GM19043 (cell line): ENCODE results near the gene MYOZ2.
"Not testable (repeated sequence)": the region's sequence is repeated elsewhere in the genome, so short reads cannot be mapped to it uniquely, and the experiment has no call there.

ENCODE experiments used
- ATAC-seq: cut with Tn5 transposase; IDR thresholded peaks from one replicate; pipeline ENCODE4 v1.9.1; 2021; ENCODE audit warnings: low read depth; ENCODE audit not compliant: unreplicated experiment

The MYOZ2 gene

DNA sequence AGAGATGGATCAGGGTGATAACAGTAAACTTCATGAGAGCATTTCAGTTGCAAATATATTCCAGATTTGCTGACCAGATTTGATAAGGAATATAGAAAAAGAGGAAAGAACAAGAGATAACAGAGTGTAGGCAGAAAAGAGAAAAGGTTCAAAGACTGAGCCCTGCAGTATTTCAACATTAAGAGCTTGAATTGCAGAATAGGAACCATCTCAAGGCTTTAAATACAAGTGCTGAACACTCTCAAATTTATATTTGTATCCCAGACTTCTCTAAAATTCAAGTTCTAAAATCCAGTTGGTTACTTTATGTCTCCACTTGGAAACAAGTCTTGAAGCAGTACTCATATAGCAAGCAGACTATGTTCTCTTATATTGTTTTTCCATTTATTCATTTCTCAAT, 9.7 kb upstream of the MYOZ2 start:
- no peak for ATAC-seq

DNA sequence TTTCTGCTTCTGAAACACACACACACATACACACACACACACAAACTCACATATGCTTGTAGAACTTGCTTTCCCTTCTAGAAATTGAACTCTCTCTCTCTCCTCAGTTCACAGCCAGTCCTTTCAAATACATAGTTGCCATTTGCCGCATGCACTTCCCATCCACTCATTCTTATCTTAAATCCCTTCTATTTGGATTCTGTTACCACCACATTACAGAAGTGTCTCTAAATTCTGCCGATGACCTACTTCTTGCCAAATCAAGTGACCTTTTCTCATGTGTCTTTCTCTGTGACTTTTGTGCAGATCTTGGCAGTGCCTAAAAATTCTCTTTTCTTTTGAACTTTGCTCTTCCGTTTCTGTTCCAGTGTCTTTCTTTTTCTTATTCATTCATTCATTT, 7.5 kb upstream of the MYOZ2 start:
- ATAC-seq, result no peak

DNA sequence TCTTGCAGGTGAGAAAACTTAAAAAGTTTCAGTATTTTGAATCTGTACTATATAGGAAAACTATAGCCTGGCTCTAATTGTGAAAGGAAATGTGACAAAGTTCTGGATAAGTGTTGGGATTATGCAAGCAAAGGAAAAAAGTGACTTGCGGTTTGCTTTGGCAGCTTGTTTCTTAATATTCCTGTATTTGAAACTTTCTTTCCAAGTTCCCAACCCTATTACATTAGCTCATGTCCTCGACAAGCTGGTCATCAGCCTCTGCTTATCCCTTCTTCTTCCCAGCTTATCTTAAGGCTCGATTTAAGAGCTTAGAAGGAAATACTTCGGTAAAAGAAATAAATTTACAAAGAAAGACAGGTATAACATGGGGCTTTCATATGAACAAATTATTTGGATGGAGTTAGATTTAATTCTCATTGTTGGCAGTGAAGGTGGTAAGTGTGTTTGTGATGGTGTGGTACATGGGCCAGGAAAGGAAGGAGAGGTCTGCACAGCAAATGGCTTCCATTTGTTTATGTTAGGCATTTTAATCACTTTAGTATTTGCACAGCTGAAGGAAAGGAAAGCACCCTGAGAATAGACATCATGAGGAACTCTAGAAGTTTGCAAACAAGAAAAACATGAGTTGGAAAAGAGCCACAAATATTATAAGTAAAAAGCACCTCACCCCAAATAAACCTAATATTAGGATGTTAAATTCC, 5.1 kb upstream of the MYOZ2 start:
- no peak for ATAC-seq

DNA sequence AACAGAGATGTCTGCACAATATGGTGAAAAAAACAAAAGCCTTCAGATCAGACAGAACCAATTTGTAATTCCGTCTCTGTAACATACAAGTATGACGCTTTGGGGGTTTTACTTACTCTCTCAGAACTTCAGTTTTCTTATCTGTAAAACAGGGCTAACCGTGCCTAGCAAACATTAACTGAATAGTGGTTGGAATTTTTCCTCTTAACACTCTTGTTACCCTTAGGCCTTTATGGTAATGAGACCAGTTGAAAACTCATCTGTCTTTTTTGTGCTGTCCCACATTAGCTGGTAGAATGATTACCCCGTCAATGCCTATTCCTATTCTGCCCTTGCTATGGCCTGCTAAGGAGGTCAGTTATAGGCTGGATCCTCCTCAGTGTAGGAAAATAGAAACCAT, 4.5 kb upstream of the MYOZ2 start:
- ATAC-seq, result no peak

DNA sequence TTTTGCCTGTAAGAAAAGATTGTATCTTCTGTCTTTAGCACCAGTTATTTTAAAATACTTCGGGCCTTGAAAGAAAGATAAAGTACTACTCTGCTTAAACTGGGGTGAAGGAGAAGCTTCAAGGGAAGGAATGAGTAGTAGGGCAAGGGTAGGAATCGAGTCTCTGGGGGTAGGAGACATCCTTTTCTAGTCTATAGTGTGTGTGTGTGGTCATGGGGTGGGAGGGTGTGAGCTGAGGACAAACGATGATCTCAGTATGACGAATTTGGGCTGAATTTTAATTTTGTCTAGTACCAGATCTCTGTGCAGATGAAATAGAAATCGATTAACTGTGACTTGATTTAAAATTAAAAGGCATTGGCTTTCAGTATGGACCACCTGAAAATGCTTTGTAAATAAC, 3.3 kb upstream of the MYOZ2 start:
- ATAC-seq, result no peak

DNA sequence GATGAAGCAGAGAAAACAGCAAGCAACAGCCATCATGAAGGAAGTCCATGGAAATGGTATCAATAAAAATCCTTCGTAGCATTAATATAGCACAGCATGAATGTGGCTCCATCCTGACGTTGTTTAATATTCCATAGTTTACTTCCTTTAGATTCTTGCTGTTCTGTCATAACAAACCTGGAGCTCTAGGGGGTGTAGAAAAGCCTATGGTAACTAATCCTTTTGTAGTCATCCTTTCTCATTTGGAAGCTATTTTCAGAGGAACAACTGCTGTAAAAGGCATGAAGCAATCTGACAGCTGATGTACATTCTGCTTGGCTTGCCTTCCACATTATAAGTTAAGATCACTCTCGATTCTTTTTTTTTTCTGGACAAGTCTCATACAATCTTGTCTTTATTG, 914 bp downstream of the MYOZ2 start:
- ATAC-seq, result no peak

DNA sequence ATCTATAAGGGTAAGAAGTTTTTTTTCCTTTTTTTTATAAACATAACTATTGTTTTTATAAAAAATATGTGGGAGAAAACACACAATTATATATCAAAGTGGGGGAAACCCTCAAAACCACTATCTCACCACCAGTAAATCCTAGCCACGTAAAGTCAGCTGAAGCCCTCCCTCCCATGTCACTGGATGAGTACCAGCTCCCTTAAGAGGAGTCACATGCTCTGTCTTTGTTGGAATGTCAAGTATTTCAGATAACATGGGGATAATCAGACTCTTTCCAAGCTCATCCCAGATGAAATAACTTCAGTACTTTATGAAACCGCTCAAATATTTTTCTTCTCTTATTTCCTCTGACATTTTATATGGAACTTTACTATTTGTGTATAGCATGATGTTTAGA, 2.4 kb downstream of the MYOZ2 start:
- ATAC-seq, result no peak

DNA sequence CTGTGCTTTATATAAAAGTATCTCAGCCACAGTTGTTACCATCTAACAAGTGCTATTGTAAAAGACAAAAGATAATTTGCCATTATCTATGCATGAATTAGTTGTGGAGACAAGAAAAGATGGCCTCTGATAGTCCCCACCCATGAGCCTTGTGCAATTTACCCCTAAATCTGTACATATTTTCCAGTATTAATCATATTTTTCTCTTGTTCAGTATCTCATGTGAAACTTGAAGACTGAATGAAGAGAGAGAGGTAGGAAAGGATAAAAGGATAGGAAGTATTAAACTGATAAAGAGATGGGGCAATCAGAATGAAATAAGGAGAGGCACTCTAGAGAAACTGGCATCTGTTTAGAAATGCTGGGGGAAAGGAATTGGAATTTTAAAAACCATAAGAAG, 3.7 kb downstream of the MYOZ2 start:
- no peak for ATAC-seq

DNA sequence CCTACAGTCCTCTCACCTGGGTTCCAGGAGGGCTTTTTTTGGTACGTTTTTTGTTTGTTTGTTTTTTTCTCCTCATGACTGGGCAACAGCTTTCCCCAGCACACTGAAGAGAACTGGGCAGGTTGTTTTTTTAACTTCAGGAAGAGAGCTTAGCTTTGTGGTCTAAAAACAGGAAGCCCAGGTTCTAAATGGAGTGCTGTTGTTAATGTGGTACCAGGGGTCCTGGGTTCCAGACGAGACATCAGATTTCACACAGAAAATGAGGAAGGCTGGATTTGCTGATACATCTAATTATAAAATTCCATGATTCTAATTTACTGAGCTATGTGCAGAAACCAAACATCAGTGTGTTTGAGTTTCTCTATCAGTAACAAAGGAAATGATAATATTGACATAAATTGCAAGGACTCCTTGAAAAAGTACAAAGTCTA, 4.2 kb downstream of the MYOZ2 start:
- no peak for ATAC-seq

DNA sequence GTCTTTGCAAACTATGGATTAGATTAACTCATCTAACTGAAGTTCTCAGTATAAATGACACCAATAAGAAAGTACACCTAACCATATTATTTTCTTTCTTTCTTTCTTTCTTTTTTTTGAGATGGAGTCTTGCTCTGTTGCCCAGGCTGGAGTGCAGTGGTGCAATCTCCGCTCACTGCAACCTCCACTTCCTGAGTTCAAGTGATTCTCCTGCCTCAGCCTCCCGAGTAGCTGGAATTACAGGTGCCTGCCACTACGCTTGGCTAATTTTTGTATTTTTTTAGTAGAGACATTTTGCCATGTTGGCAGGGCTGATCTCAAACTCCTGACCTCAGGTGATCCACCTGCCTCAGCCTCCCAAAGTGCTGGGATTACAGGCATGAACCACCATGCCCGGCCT, 5.7 kb downstream of the MYOZ2 start:
- ATAC-seq, result not testable (repeated sequence)

DNA sequence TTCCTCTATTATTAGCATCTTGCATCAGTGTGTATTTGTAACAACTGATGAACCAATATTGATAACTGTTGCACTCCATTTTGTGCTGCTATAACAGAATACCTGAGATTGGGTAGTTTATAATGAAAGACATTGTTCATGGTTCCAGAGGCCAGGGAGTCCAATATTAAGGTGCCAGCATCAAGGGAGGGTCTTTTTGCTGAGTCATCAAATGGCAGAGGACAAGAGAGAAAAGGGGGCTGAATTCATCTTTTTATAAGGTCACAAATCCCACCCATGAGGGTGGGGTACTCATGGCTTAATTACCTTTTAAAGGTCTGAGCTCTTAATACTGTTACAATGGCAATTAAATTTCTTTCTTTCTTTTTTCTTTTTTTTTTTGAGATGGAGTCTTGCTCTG, 7.2 kb downstream of the MYOZ2 start:
- ATAC-seq, result no peak

DNA sequence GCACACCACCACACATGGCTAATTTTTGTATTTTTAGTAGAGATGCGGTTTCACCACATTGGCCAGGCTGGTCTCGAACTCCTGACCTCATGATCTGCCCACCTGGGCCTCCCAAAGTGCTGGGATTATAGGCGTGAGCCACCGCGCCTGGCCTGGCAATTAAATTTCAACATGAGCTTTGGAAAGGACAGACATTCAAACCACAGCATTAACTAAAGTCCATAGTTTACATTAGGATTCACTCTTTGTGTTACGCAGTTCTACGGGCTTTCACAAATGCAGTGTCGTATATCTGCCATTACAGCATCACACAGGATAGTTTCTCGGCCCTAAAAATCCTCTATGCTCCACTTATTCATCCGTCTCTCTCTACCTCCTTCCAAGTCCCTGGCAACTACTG, 7.7 kb downstream of the MYOZ2 start:
- not testable (repeated sequence) for ATAC-seq

DNA sequence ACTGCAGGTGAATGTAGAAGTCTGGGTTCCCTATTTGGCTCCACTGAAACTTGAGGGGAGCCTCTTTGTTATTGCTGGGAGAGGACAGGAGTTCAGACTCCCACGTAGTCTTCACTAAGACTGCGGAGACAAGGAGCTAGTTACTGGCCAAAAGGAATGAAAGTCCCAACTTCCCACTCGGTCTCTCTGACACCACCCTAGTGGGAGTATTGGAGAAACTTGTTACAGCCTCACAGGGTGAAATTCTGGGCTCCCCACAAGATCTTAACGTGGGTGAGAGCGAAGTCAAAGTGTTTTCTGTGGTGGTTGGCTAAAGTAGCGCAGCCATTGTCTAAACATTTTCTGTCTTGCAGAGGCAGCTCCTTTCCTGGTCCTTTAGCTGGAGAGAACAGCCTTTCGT, 13.5 kb downstream of the MYOZ2 start:
- ATAC-seq, result no peak

DNA sequence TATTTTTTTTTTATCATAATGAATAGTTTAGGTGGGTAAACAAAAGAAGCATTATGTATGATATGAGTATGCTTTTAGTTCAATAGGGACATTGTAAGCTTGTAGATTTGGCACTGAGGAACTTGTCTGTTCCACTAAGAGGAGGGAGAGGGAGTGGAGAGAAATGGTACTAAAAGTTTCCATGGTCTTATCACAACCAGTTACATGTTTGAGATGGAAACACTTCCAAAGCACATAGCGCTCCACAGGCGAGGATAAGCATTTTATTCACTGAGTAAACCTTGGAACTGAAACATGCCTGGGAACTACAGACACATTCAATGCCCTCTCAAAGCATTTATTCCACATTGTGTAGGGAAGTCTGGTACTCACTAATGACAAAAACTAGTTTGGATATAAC, 15.5 kb downstream of the MYOZ2 start:
- ATAC-seq, result no peak

DNA sequence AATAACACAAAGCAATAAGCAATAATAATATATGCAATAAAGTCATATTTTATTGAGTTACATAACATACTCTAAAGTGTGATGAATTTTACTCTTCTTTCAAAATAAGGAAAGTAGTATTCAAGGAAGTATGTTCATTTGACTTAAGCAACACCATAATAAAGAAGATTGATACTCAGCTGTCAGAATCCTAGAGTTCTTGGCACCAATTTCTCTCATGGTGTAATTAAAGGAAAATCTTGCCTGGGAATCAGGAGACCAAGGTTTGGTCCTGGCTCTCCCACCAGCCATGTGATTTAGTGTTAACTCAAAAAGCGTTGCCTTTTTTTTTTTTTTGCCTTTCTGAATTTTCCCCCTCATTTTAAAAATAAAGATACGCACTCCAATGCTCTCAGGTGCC, 17.1 kb downstream of the MYOZ2 start:
- ATAC-seq, result no peak

DNA sequence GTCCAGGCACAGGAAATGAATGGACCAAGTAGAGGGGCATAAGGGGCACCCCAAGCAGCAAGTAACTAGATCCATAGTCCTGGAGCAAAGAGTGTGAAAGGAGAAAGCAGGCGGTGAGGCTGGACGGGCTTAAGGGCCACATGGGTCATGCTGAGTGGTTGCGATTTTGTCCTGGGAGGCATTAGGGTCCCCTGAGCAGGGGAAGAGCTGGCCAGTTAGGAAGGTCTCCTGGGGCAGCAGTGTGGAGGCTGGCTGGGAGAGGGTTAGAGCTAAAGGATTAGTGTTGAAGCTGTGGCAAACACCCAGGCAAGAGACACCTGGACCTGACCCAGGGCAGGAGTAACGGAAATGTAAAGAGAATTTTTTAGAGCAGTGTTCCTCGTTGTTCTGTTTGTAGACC, 26.5 kb downstream of the MYOZ2 start:
- ATAC-seq, result no peak

DNA sequence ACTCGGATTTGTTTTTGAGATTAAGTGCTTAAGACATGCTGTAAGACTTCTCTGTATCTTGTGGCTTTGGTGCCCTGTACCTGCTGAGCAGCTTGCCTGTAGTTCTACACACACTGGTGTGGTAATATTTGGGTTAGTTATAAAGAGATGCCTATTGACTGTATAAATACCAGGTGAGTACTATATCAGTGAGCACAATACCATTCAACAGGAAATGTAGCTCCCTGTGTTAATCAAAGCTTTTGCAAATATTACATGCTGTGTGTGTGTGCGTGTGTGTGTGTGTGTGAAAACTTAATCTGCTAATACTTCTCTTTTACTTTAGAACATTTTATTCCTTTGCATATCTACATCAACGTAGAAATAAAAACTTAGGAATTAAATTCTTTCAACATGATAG, 30.1 kb downstream of the MYOZ2 start:
- ATAC-seq, result no peak

DNA sequence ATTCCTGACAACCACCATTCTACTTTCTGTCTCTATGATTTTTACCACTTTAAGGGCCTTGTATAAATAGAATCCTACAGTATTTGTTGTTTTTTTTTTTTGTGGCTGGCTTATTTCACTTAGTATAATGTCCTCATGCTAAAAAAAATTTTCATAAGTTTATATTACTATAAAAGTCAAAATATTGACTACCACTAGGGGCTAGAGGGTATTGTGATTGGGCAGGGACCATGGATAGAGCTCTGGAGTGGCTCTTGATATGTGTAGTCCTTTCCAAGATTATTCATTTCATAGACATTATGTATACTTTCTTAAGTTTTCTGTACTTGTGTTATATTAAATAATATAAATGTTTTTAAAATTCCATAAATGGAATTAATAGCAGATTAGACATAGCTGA, 34.6 kb downstream of the MYOZ2 start:
- ATAC-seq, result no peak

DNA sequence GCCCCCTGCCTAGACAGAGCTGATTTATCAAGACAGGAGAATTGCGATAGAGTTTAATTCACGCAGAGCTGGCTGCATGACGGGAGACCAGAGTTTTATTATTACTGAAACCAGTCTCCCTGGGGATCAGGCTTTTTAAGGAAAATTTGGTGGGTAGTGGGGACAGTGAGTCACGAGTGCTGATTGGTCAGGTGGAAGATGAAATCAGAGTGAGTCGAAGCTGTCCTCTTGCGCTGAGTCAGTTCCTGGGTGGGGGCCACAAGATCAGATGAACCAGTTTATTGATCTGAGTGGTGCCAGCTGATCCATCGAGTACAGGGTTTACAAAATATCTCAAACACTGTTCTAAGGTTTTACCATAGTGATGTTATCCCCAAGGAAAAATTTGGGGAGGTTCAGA, 36.6 kb downstream of the MYOZ2 start:
- no peak for ATAC-seq

DNA sequence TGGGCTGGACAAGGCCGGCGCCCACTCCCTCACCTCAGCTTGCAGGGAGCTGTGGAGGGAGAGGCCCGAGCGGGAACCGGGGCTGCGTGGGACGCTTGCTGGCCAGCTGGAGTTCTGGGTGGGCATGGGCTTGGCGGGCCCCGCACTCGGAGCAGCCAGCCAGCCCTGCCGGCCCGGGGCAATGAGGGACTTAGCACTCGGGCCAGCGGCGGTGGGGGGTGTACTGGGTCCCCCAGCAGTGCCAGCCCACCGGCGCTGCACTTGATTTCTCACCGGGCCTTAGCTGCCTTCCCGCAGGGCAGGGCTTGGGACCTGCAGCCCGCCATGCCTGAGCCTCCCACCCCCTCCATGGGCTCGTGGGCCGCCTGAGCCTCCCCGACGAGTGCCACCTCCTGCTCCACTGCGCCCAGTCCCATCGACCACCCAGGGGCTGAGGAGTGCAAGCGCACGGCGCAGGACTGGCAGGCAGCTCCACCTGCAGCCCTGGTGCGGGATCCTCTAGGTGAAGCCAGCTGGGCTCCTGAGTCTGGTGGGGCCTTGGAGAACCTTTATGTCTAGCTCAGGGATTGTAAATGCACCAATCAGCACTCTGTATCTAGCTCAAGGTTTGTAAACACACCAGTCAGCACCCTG, 38.2 kb downstream of the MYOZ2 start:
- not testable (repeated sequence) for ATAC-seq

DNA sequence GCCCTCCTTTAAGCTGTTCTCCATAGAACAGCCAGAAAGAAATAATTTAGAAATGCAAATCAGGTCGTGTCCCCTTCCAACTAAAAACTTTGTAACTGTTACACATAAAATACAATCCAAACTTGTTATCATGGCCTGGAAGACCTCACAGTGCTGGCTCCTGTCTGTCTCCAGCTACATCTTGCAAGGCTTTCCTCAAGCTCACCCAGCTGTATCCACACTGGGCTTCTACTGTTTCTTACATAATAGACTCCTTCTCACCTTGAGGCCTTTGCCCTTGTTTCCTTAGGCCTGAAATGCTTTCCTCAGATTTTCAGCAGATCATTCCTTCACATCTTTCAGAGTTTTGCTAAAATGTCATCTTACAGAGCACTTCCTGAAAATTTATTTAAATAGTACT, 43.4 kb downstream of the MYOZ2 start:
- ATAC-seq, result no peak

DNA sequence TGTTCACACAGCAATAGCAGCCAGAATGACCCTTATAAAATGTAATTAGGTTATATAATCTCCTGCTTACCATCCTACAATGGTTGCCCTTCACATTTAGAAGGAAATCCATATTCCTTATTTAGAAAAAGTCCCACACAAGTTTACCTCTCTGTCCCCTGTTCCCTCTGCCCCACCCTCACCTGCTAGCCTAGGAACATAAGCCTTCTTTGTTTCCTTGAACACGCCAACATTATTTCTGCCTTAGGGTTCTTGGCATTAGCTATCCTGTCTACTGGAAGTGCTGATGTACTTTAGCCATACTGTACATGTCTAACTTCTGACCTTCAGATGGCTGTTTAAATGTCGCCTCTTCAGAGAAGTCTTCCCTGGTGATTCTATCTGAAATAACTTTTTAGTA, 48.5 kb downstream of the MYOZ2 start:
- no peak for ATAC-seq

DNA sequence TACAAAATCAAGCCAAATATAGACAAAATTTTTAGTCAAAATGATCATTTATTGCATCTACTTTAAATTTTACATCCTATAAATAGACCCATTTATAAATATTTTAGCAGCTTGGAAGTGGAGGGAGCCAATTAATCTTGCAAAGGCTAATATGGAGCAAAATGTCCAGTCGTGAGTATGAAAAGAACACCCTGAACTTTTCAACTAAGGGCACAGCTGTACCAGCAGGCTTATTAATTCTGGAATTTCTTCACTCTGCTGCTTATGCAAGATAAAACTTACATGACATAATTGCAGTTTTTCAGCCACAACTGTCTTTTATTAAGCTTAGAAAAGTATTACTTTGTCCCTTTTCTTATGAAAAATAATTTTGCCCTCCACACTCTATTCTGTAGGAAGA, 54.0 kb downstream of the MYOZ2 start:
- ATAC-seq, result no peak
